Right cardiac atrium (tissue), 5 donors: Measurements from ENCODE around the gene DLX2. TPM values are rescaled to one million over a fixed set of nuclear protein-coding genes. Genes with fewer than 3 reads are reported as not detected.

Experiments
- ATAC-seq, 2 donors: fragments of 200-7000 bp; cut with Tn5 transposase; one replicate each; pipeline versions ENCODE4 v1.8.0 to v1.9.1; 2020; ENCODE audit warnings: moderate library complexity in 2 of 2, mild to moderate bottlenecking in 1 of 2
- DNase-seq, 3 donors: peaks; one replicate each; pipeline ENCODE4 v3.0.0-alpha.2; 2020
- H3K27ac ChIP-seq: one replicate; pipeline ENCODE4 v1.5.1; 2013; ENCODE audit warnings: mild to moderate bottlenecking, low read length, control low read depth, moderate library complexity
- H3K27me3 ChIP-seq: one replicate; pipeline ENCODE4 v1.6.1; 2013; ENCODE audit not compliant: control insufficient read depth, insufficient read depth
- H3K4me1 ChIP-seq: one replicate; pipeline ENCODE4 v1.6.1; 2013; ENCODE audit warnings: low read length; ENCODE audit not compliant: control insufficient read depth, insufficient read depth
- H3K4me3 ChIP-seq: one replicate; pipeline ENCODE4 v1.5.1; 2013; ENCODE audit warnings: low read length, control low read depth
- H3K9me3 ChIP-seq: one replicate; pipeline ENCODE4 v1.6.1; 2013; ENCODE audit warnings: low read length; ENCODE audit not compliant: control insufficient read depth
- WGBS: extraction: QIAGEN DNeasy Blood & Tissue Kit; methylation state at CpG from one replicate; pipeline ENCODE4 v1.1.7; 2013; 5-methylcytosine and 5-hydroxymethylcytosine counted together
- intact Hi-C, 4 donors: fragments of 100-400 bp; cut with DNase I; formaldehyde crosslinking; loops; one replicate each; pipeline versions ENCODE4 v1.11.0 to v1.14.0; 2022 to 2023
- polyA plus RNA-seq: library from polyadenylated mRNA; stranded (reverse); fragments of 200-250 nt; gene quantifications from one replicate; pipeline ENCODE4 v1.2.3, GENCODE V29; 2013
- total RNA-seq, 4 donors: library from RNA; stranded (reverse); fragmentation: NEBNext Ultra II Directional; extraction: Animal tissue kit (Norgen Biotek cat#: 25700); gene quantifications; one replicate each; pipeline ENCODE4 v1.2.1, GENCODE V29; 2021
- donor health status: healthy with polysubstance abuse.
- donor health status: DM: no; HTN: yes; CAD: no.
- donor health status: DM: no; HTN: no; CAD: no.
- donor health status: DM: no; HTN: yes; CAD: no; lungs with severe emphysema.
- donor health status: DM: yes; HTN: yes; CAD: no.

DLX2 gene
- total and polyA plus RNA-seq, 5 donors: not detected

DNA sequence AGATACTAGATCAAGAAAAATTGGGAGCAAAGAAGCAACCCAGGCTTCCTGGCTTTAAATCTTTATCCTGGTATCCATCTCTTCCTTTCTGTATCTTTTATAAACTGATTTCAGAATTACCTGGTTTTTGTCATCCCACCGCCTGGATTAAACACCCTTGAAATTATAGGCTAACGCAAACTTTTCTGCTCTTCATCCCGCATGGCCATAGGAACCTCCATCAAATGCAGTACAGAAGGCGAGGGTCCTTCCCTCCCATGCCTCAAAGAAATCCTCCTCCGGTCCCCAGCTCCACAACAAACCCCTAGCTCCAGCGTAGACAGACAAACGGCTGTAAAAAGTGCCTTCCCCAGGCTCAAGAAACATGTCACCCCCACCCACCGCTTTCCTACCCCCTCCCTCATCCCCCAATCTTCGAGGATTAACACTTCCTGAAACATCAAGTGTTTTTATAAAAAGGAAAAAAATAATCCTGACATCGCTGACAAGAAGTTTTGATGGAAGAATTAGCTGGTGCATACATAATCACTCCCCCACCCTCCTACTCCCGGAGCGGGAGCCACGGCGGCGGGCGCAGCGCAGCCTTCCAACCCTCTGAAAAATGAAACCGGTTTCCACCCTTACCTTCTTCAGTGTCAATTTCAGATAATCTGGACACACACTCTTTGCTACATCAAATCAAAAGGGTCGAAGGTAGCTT, 9.8 kb downstream of the DLX2 start:
- no peaks in the 10 kb centered on the region for H3K27me3 ChIP-seq
- intact Hi-C loops: no loop called here

GRCh38 chr2:172091761-172092566, 10.7 kb downstream of the DLX2 start:
- Histone ChIP-seq H3K4me3 (no peak overlapping the region), H3K9me3 (no peaks in the 10 kb centered on the region), H3K27ac (no peak overlapping the region), H3K27me3 (no peaks in the 10 kb centered on the region), H3K4me1 (peaks cover 2% of the 10 kb centered on the region)
- no peak for DNase-seq
- intact Hi-C loops: no loop called here
- no peak for ATAC-seq
- 18% methylated on average over 11 of the region's 11 CpGs for WGBS

More for the DNA sequence above, 9.8 kb downstream of the DLX2 start:
- Histone ChIP-seq H3K4me3 (no peak overlapping the region), H3K9me3 (no peaks in the 10 kb centered on the region), H3K27ac (no peak overlapping the region), H3K4me1 (peaks cover 2% of the 10 kb centered on the region)
- ATAC-seq: no peak
- WGBS: 11% methylated on average over 19 of the region's 19 CpGs
- no peak for DNase-seq

DNA sequence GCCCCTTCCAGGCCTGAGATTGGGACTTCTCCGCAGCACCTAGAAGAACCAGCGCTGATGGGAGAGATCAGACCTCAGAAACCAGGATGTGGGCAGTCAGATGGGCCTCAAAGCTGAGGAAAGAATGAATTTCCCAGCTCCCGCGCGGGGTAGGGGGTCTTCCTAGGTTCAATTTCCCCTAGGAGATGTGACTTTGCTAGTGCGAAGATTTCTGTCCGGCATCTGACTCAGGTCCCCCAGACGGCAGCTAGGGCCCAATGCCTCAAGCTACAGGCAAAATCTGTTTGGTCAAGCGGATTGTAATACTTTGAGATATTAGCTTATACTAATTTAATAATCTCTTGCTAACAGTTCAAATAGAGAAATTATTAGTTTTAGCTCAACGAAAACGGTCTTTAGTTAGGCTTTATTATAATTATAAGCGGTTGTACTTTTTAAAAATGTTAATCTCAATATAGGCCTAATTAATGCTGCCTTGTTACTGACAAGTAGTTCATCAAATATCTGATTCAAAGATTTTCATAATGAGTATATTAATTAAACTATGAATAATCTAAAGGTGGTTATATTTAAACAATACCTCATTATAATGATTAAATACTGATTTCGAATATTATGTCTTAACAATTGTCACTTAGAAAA, 11.6 kb downstream of the DLX2 start:
- no peak for ATAC-seq
- no peaks in the 10 kb centered on the region for H3K27me3 ChIP-seq
- H3K4me1 ChIP-seq: peaks cover 2% of the 10 kb centered on the region

DNA sequence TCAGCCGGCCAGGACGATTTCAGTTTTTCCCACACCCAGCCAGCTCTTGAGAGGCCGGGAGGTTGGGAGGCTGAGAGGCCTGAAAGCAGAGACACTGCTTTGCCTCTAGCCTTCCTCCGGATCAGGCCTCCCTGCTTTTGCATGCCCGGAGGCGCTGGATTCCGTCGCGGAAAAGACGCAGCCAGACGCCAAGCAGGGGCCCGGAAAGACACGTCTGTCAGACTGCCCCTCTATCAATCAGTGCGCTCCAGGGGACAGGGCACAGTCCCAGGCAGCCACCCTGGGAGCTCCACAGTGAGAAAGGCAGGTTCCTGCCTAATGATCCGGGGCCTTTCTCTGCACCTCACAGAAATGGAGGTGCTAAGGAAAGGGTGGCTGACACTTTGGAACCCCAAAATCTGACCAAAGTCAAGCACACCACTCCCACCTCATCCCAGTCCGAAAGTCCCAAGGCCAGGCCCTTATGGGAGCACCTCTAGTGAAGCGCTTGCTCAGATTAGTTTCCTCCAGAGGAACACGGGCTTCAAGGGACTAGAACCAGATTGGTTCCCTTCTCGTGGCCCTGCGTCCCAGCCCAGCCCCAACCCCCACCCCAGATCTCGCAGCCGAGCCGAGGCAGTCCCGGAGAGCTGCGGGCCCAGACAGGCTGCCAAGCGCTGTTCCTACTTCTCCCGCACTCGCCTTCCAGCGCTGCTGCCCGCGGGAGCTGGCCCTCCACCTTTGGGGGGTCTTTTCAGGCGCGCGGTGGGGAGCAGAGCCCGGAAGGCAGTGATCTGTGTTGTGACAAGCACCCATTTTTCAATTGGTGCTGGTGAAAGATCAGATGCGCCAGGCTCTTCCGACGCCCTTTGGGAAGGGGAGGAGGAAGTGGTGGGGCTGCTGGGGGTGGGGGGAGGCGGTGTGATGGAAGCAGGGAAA, 12.4 kb downstream of the DLX2 start:
- no peak for DNase-seq
- 9% methylated on average over 39 of the region's 39 CpGs for WGBS
- Histone ChIP-seq H3K4me1 (peaks cover 2% of the 10 kb centered on the region), H3K9me3 (no peaks in the 10 kb centered on the region), H3K4me3 (no peak overlapping the region), H3K27me3 (no peaks in the 10 kb centered on the region), H3K27ac (no peak overlapping the region)
- no peak for ATAC-seq
- intact Hi-C loops: no loop called here

More for the DNA sequence above, 11.6 kb downstream of the DLX2 start:
- H3K9me3 ChIP-seq: no peaks in the 10 kb centered on the region
- DNase-seq: no peak
- 15% methylated on average over 13 of the region's 13 CpGs for WGBS
- intact Hi-C loops: no loop called here
- no peak overlapping the region for H3K27ac ChIP-seq
- H3K4me3 ChIP-seq: no peak overlapping the region

DNA sequence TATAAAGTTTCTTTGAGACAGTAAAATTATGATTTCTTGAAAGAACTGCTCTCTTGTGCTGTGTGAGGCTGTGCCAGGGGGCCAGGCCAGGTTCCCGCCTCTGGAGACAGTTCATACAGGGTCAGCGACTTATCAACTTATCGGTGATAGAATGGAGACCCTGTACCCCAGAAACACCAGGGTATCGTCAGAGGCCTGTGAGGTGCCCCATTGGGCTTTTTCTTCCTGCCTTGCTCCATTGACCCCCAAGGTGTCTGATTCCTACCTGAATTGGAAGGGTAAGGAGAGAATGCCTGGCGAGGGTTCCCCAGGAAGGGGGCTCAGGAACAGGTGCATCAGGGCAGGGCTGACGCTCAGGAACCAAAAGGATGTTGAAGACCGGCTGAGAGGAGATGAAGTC, 13.1 kb downstream of the DLX2 start:
- H3K27me3 ChIP-seq: no peaks in the 10 kb centered on the region
- H3K4me1 ChIP-seq: peaks cover 2% of the 10 kb centered on the region
- intact Hi-C loops: no loop called here

DNA sequence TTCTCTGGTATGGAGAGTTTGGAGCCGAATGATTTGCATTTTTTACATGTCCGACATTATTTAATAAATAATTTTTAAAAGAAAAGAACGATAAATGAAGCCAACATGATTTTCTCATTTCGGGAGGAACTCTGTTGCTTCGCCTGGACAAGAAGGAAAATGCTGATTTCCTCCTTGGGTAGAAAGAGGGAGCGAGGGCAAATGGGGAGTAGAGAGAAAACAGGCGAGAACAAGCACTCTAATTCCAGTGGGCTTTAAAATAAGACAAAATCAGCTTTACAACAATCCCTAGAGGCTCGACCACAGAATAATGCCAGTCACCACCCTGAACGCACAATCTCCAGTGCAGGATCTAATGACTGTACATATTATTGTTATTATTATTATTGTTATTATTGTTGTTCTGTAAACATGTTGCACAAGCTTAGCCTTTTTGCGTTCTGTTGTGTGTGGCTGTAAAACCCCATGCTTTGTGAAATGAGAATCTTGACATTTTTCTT, 13.6 kb downstream of the DLX2 start:
- WGBS: 17% methylated on average over 10 of the region's 10 CpGs
- Histone ChIP-seq H3K9me3 (no peaks in the 10 kb centered on the region), H3K4me3 (no peak overlapping the region), H3K27ac (no peak overlapping the region), H3K4me1 (no peaks in the 10 kb centered on the region), H3K27me3 (no peaks in the 10 kb centered on the region)
- no peak for ATAC-seq
- intact Hi-C loops: no loop called here
- no peak for DNase-seq

More for the DNA sequence above, 13.1 kb downstream of the DLX2 start:
- Histone ChIP-seq H3K27ac (no peak overlapping the region), H3K4me3 (no peak overlapping the region), H3K9me3 (no peaks in the 10 kb centered on the region)
- ATAC-seq (no peak), DNase-seq (no peak)
- WGBS: 32% methylated on average over 7 of the region's 7 CpGs

GRCh38 chr2:172088245-172089004, 14.3 kb downstream of the DLX2 start:
- H3K27ac ChIP-seq: no peak overlapping the region
- 9% methylated on average over 37 of the region's 37 CpGs for WGBS
- H3K27me3 ChIP-seq: no peaks in the 10 kb centered on the region
- H3K9me3 ChIP-seq: no peaks in the 10 kb centered on the region
- ATAC-seq (no peak), DNase-seq (no peak)
- intact Hi-C loops: no loop called here
- H3K4me1 ChIP-seq: no peaks in the 10 kb centered on the region
- peak overlapping the region; percentile 4 for H3K4me3 ChIP-seq

- no peaks in the 10 kb centered on the region for H3K9me3 ChIP-seq
- H3K27me3 ChIP-seq: no peaks in the 10 kb centered on the region
- DNase-seq (no peak), ATAC-seq (no peak)
- intact Hi-C loops: no loop called here
- no peaks in the 10 kb centered on the region for H3K4me1 ChIP-seq
- no peak overlapping the region for H3K27ac ChIP-seq
- peak overlapping the region; percentile 4 for H3K4me3 ChIP-seq
- 5% methylated on average over 23 of the region's 23 CpGs for WGBS
These were observed 14.9 kb downstream of the DLX2 start for GRCh38 chr2:172087780-172088244.

DNA sequence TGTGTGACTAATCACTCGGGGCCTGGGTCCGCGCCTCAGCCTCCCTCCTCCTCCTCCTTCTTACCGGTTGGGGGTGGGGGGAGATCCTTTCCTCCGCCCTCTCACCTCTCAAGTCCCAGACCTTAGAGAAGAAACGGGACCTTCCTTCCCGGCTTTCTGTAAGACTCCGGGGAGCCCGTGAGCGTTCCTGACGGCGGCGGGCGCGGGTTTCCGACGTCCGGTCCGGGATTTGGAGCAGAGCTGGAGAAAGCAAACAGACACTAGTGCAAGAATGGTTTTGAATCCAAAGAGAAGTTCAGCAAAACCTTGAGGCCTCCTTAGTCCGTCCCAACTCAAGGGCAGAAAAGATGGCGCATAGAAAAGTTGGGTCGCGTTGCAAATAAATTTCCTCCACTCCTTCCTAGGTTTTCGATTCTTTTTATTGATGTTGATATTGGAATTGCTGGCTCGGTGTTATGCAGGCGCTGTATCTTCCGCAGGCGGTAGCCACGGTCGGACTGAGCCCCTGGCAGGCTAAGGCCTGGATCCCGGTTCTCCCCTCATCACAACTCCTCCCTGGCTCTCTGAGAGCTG, 15.4 kb downstream of the DLX2 start:
- Histone ChIP-seq H3K4me3 (no peak overlapping the region), H3K27ac (no peak overlapping the region), H3K4me1 (no peaks in the 10 kb centered on the region), H3K9me3 (no peaks in the 10 kb centered on the region), H3K27me3 (no peaks in the 10 kb centered on the region)
- intact Hi-C loops: no loop called here
- no peak for ATAC-seq
- DNase-seq: no peak
- WGBS: 7% methylated on average over 31 of the region's 31 CpGs
